Liver (tissue), 9 donors: ENCODE measurements around the gene ITGAE. TPM values are rescaled to one million over a fixed set of nuclear protein-coding genes. Genes with fewer than 3 reads are reported as not detected.
A peak's percentile ranks its signal among the peaks of the same experiment; 100 is the strongest.
"Not testable (repeated sequence)": the region's sequence is repeated elsewhere in the genome, so short reads cannot be mapped to it uniquely, and the experiment has no call there.

Source experiments
- DNase-seq: peaks from one replicate; pipeline ENCODE4 v3.0.0-alpha.2; 2017; ENCODE audit warnings: low spot score
- H3K27ac ChIP-seq, 2 donors: one replicate each; pipeline ENCODE4 v1.7.0; 2013; ENCODE audit warnings: inconsistent platforms in 2 of 2, low read length in 2 of 2, control low read depth in 1 of 2, low read depth in 1 of 2, mild to moderate bottlenecking in 1 of 2
- H3K27me3 ChIP-seq, 4 donors: one replicate each; pipeline versions ENCODE4 v1.6.1 to v1.7.0; 2013; ENCODE audit warnings: low read length in 3 of 4, inconsistent platforms in 1 of 4, mild to moderate bottlenecking in 1 of 4, moderate library complexity in 1 of 4; ENCODE audit not compliant: control insufficient read depth in 4 of 4, insufficient read depth in 4 of 4
- H3K36me3 ChIP-seq, 4 donors: one replicate each; pipeline versions ENCODE4 v1.6.1 to v1.7.0; 2013; ENCODE audit warnings: low read length in 3 of 4, mild to moderate bottlenecking in 3 of 4, low read depth in 1 of 4, moderate library complexity in 1 of 4; ENCODE audit not compliant: control insufficient read depth in 4 of 4, insufficient read depth in 3 of 4
- H3K4me1 ChIP-seq, 4 donors: one replicate each; pipeline versions ENCODE4 v1.6.1 to v1.7.0; 2013; ENCODE audit warnings: low read length in 3 of 4, mild to moderate bottlenecking in 3 of 4, moderate library complexity in 1 of 4; ENCODE audit not compliant: control insufficient read depth in 4 of 4, insufficient read depth in 4 of 4
- H3K4me3 ChIP-seq, 3 donors: one replicate each; pipeline versions ENCODE4 v1.6.1 to v1.7.0; 2013; ENCODE audit warnings: low read length in 3 of 3, control low read depth in 1 of 3, low read depth in 1 of 3, mild to moderate bottlenecking in 1 of 3
- H3K9ac ChIP-seq, 2 donors: one replicate each; pipeline ENCODE4 v1.7.0; 2013; ENCODE audit warnings: low read length in 2 of 2, mild to moderate bottlenecking in 2 of 2, moderate library complexity in 2 of 2, control low read depth in 1 of 2, low read depth in 1 of 2
- H3K9me3 ChIP-seq, 4 donors: one replicate each; pipeline versions ENCODE4 v1.6.1 to v1.7.0; 2013; ENCODE audit warnings: low read length in 3 of 4; ENCODE audit not compliant: control insufficient read depth in 4 of 4
- ATF3 ChIP-seq: IDR thresholded peaks from 2 replicates; pipeline ENCODE4 v1.6.1; 2016; ENCODE audit warnings: antibody characterized with exemption
- HNF4A ChIP-seq, 2 donors: conservative IDR thresholded peaks; 2 replicates each; pipeline ENCODE4 v1.6.1; 2016; ENCODE audit warnings: antibody characterized with exemption in 2 of 2, mild to moderate bottlenecking in 2 of 2
- JUND ChIP-seq, 2 donors: IDR thresholded peaks; 2 replicates each; pipeline ENCODE4 v1.6.1; 2016; ENCODE audit warnings: antibody characterized with exemption in 2 of 2
- MAX ChIP-seq: IDR thresholded peaks from 2 replicates; pipeline ENCODE4 v1.6.1; 2016; ENCODE audit warnings: antibody characterized with exemption
- NR2F2 ChIP-seq: IDR thresholded peaks from 2 replicates; pipeline ENCODE4 v1.6.1; 2016; ENCODE audit warnings: antibody characterized with exemption
- RAD21 ChIP-seq, 2 donors: IDR thresholded peaks; 2 replicates each; pipeline ENCODE4 v1.6.1; 2016; ENCODE audit warnings: antibody characterized with exemption in 2 of 2, mild to moderate bottlenecking in 2 of 2
- RXRA ChIP-seq, 2 donors: IDR thresholded peaks; 2 replicates each; pipeline ENCODE4 v1.6.1; 2017 to 2018; ENCODE audit warnings: antibody characterized with exemption in 2 of 2, mild to moderate bottlenecking in 1 of 2
- TAF1 ChIP-seq: conservative IDR thresholded peaks from 2 replicates; pipeline ENCODE4 v1.6.1; 2016; ENCODE audit warnings: antibody characterized with exemption, mild to moderate bottlenecking
- YY1 ChIP-seq: IDR thresholded peaks from 2 replicates; pipeline ENCODE4 v1.6.1; 2016; ENCODE audit warnings: antibody characterized with exemption, mild to moderate bottlenecking
- WGBS: extraction: QIAGEN DNeasy Blood & Tissue Kit; methylation state at CpG from one replicate; pipeline ENCODE4 v1.1.7; 2013; 5-methylcytosine and 5-hydroxymethylcytosine counted together
- polyA plus RNA-seq, 2 donors: library from polyadenylated mRNA; stranded (reverse) in 1 of 2; unstranded in 1 of 2; fragments of 200-250 nt in 1 of 2; fragments of >200 nt in 1 of 2; fragmentation: Nextera tagmentation in 1 of 2; extraction: Ambion mirVana in 1 of 2; gene quantifications; one replicate each; pipeline versions ENCODE4 v1.2.1 to v1.2.3, GENCODE V29; 2013 to 2015
- total RNA-seq, 2 donors: library from RNA; depleted of rRNA; stranded (reverse); fragments of >200 nt; gene quantifications; one replicate each; pipeline ENCODE4 v1.2.3, GENCODE V29; 2014
- donor health status: healthy.
- donor health status: healthy.
- donor health status: healthy.
- donor health status: healthy.
- donor health status: healthy.

ITGAE gene
- total and polyA plus RNA-seq, 4 donors, result 6.5 to 17.7 (median 12.1) TPM

GRCh38 chr17:3794557-3795389 lies 6.2 kb downstream of the ITGAE start:
- Histone ChIP-seq H3K9me3 (no peaks in the 10 kb centered on the region), H3K4me3 (no peak overlapping the region), H3K4me1 (peaks cover 3 to 22% (median 12%) of the 10 kb centered on the region in 4 donors), H3K9ac (no peak overlapping the region), H3K27ac (no peak overlapping the region), H3K36me3 (no peaks in the 10 kb centered on the region), H3K27me3 (no peaks in the 10 kb centered on the region)
- 70% methylated on average over 26 of the region's 26 CpGs for WGBS
- TF ChIP-seq JUND (IDR thresholded peaks at IDR 0.05) (no peak), NR2F2 (no peak), TAF1 (no peak), YY1 (no peak), ATF3 (no peak), RXRA (IDR thresholded peaks at IDR 0.05) (no peak), HNF4A (conservative IDR thresholded peaks at IDR 0.05) (no peak)
- no peak for DNase-seq

- H3K9ac ChIP-seq, DNase-seq, H3K27ac ChIP-seq, H3K27me3 ChIP-seq, H3K36me3 ChIP-seq, H3K9me3 ChIP-seq, H3K4me3 ChIP-seq: not testable (repeated sequence)
- WGBS, result 98% methylated on average over 9 of the region's 9 CpGs
- peaks cover 3 to 19% (median 9%) of the 10 kb centered on the region in 4 donors for H3K4me1 ChIP-seq
Observed at GRCh38 chr17:3794152-3794551, 6.8 kb downstream of the ITGAE start.

GRCh38 chr17:3793258-3793657 lies 7.7 kb downstream of the ITGAE start:
- not testable (repeated sequence) for H3K27ac ChIP-seq, H3K36me3 ChIP-seq, H3K9ac ChIP-seq, H3K9me3 ChIP-seq, DNase-seq, H3K27me3 ChIP-seq, H3K4me3 ChIP-seq, H3K4me1 ChIP-seq
- 96% methylated on average over 7 of the region's 7 CpGs for WGBS

- no peak for TF ChIP-seq RAD21 (IDR thresholded peaks at IDR 0.05)
- TF ChIP-seq HNF4A (conservative IDR thresholded peaks at IDR 0.05), result peak in 1 of 2 donors; percentile 10
- Histone ChIP-seq H3K36me3 (no peaks in the 10 kb centered on the region), H3K4me3 (no peak overlapping the region), H3K9me3 (no peaks in the 10 kb centered on the region), H3K9ac (no peak overlapping the region), H3K27ac (no peak overlapping the region), H3K27me3 (no peaks in the 10 kb centered on the region), H3K4me1 (peaks cover 0 to 8% (median 3%) of the 10 kb centered on the region in 4 donors)
- no peak for DNase-seq
- WGBS, result 58% methylated on average over 6 of the region's 6 CpGs
Observed at GRCh38 chr17:3792481-3792880, 8.5 kb downstream of the ITGAE start.

- Histone ChIP-seq H3K4me1 (peaks cover 0 to 8% (median 3%) of the 10 kb centered on the region in 4 donors), H3K36me3 (no peaks in the 10 kb centered on the region), H3K27me3 (no peaks in the 10 kb centered on the region), H3K9me3 (no peaks in the 10 kb centered on the region), H3K9ac (no peak overlapping the region), H3K27ac (no peak overlapping the region), H3K4me3 (no peak overlapping the region)
- 70% methylated on average over 2 of the region's 2 CpGs for WGBS
- DNase-seq, result no peak
- no peak for TF ChIP-seq MAX
Observed at GRCh38 chr17:3788200-3788599, 12.8 kb downstream of the ITGAE start.

- WGBS, result 80% methylated on average over 5 of the region's 5 CpGs
- not testable (repeated sequence) for H3K9ac ChIP-seq, H3K4me1 ChIP-seq, H3K36me3 ChIP-seq, H3K4me3 ChIP-seq, H3K27me3 ChIP-seq, H3K27ac ChIP-seq, DNase-seq, H3K9me3 ChIP-seq
Observed at GRCh38 chr17:3785323-3785722, 15.7 kb downstream of the ITGAE start.
